Stimulated activated CD4-positive, alpha-beta T cell treated with anti-CD3 and anti-CD28 coated beads, Interleukin-1b, Interleukin-23, amount 100 ng/mL, for 48 hours (primary cell): Measurements from ENCODE around the gene KLKB1.
"Not testable (repeated sequence)": the region's sequence is repeated elsewhere in the genome, so short reads cannot be mapped to it uniquely, and the experiment has no call there.

ENCODE experiments used
- DNase-seq: peaks from one replicate; pipeline ENCODE4 v3.0.0-alpha.2; 2020

KLKB1 gene

GRCh38 chr4:186265683-186266652, 38.7 kb downstream of the KLKB1 start, which contains the start of gene F11:
TSS of gene F11 (plus strand) at chr4:186266189. CDS start at chr4:186267137, 948 bp downstream.
- no peak for DNase-seq

- no peak for DNase-seq
Measured at GRCh38 chr4:186266729-186267456, 39.6 kb downstream of the KLKB1 start.

GRCh38 chr4:186271081-186271678, 43.9 kb downstream of the KLKB1 start:
- DNase-seq: no peak

GRCh38 chr4:186272699-186273391, 45.5 kb downstream of the KLKB1 start:
- DNase-seq: no peak

- not testable (repeated sequence) for DNase-seq
Measured at GRCh38 chr4:186273392-186273789, 46.1 kb downstream of the KLKB1 start.

GRCh38 chr4:186283311-186283710, 56.0 kb downstream of the KLKB1 start:
- DNase-seq: no peak

- DNase-seq: no peak
Measured at GRCh38 chr4:186285147-186285546, 57.8 kb downstream of the KLKB1 start.

GRCh38 chr4:186286581-186286980, 59.3 kb downstream of the KLKB1 start:
- no peak for DNase-seq

- no peak for DNase-seq
Measured at GRCh38 chr4:186291256-186291890, 64.1 kb downstream of the KLKB1 start.

- DNase-seq: peak; percentile 6
Measured at GRCh38 chr4:186294160-186294559, 66.9 kb downstream of the KLKB1 start.

- DNase-seq: no peak
Measured at GRCh38 chr4:186296481-186296880, 69.2 kb downstream of the KLKB1 start.

- DNase-seq: no peak
Measured at GRCh38 chr4:186297013-186297645, 69.8 kb downstream of the KLKB1 start.

GRCh38 chr4:186298031-186298647, 70.8 kb downstream of the KLKB1 start:
- no peak for DNase-seq

GRCh38 chr4:186299291-186299690, 72.0 kb downstream of the KLKB1 start:
- DNase-seq: no peak

GRCh38 chr4:186300659-186301390, 73.5 kb downstream of the KLKB1 start:
- DNase-seq: no peak

GRCh38 chr4:186304216-186304615, 76.9 kb downstream of the KLKB1 start:
- DNase-seq: no peak

- no peak for DNase-seq
Measured at GRCh38 chr4:186304866-186305505, 77.7 kb downstream of the KLKB1 start.

GRCh38 chr4:186307497-186307896, 80.2 kb downstream of the KLKB1 start:
- DNase-seq: no peak

- DNase-seq: no peak
Measured at GRCh38 chr4:186307916-186308315, 80.6 kb downstream of the KLKB1 start.
